Measurements from ENCODE around the gene TBC1D16.

GRCh38 chr17:80002070-80002641 is 33.5 kb downstream of the TBC1D16 start:
- TF ChIP-seq CTCF (IDR thresholded peaks at IDR 0.05) (no peak), POLR2A (IDR thresholded peaks at IDR 0.05) (no peak)

Data from lower leg skin (tissue), 3 donors.